Measurements from ENCODE around the gene PGP.

Gene PGP

GRCh38 chr16:2161911-2162310, 52.7 kb downstream of the PGP start:
- DNase-seq (ENCODE audit: low spot score), result no peak

Data from CD4-positive, alpha-beta T cell treated with Interleukin-6 at 100 ng/mL for 8 hours (primary cell).